H1 (cell line): ENCODE measurements around the gene MATR3.

Experiments used
- CEBPB ChIP-seq: IDR thresholded peaks from 2 replicates; pipeline ENCODE4 v1.6.1; 2012; ENCODE audit warnings: low read depth, low read length
- POLR2A ChIP-seq, 2 experiments: IDR thresholded peaks; 1 replicate in 1 of 2; 2 replicates in 1 of 2; pipeline ENCODE4 v1.6.1; 2011; ENCODE audit warnings: low read depth in 2 of 2, low read length in 2 of 2, mild to moderate bottlenecking in 2 of 2; ENCODE audit errors: control extremely low read depth in 1 of 2
- RAD21 ChIP-seq, 2 experiments: IDR thresholded peaks in 1 of 2; conservative IDR thresholded peaks in 1 of 2; 2 replicates each; pipeline ENCODE4 v1.6.1; 2011; ENCODE audit warnings: low read depth in 2 of 2, low read length in 2 of 2, improper control_type of control experiment in 1 of 2, inconsistent platforms in 1 of 2, mild to moderate bottlenecking in 1 of 2, moderate library complexity in 1 of 2
- USF2 ChIP-seq: IDR thresholded peaks from 2 replicates; pipeline ENCODE4 v1.6.1; 2011; ENCODE audit warnings: low read length, improper control_type of control experiment

- no peak for TF ChIP-seq USF2
- TF ChIP-seq CEBPB, result no peak
- no peak for TF ChIP-seq POLR2A (IDR thresholded peaks at IDR 0.05; ENCODE audit: control extremely low read depth in 1 of 2, low read depth in 2 of 2, low read length in 2 of 2)
- no peak for TF ChIP-seq RAD21 (IDR thresholded peaks at IDR 0.05 in 1 of 2, conservative IDR thresholded peaks at IDR 0.05 in 1 of 2; ENCODE audit: low read depth in 2 of 2, low read length in 2 of 2)
Measured at GRCh38 chr5:139262059-139262741, 31.3 kb upstream of the MATR3 start.
